ENCODE measurements around the gene CEP350.
A peak's percentile ranks its signal among the peaks of the same experiment; 100 is the strongest.

CEP350 gene, protein sequence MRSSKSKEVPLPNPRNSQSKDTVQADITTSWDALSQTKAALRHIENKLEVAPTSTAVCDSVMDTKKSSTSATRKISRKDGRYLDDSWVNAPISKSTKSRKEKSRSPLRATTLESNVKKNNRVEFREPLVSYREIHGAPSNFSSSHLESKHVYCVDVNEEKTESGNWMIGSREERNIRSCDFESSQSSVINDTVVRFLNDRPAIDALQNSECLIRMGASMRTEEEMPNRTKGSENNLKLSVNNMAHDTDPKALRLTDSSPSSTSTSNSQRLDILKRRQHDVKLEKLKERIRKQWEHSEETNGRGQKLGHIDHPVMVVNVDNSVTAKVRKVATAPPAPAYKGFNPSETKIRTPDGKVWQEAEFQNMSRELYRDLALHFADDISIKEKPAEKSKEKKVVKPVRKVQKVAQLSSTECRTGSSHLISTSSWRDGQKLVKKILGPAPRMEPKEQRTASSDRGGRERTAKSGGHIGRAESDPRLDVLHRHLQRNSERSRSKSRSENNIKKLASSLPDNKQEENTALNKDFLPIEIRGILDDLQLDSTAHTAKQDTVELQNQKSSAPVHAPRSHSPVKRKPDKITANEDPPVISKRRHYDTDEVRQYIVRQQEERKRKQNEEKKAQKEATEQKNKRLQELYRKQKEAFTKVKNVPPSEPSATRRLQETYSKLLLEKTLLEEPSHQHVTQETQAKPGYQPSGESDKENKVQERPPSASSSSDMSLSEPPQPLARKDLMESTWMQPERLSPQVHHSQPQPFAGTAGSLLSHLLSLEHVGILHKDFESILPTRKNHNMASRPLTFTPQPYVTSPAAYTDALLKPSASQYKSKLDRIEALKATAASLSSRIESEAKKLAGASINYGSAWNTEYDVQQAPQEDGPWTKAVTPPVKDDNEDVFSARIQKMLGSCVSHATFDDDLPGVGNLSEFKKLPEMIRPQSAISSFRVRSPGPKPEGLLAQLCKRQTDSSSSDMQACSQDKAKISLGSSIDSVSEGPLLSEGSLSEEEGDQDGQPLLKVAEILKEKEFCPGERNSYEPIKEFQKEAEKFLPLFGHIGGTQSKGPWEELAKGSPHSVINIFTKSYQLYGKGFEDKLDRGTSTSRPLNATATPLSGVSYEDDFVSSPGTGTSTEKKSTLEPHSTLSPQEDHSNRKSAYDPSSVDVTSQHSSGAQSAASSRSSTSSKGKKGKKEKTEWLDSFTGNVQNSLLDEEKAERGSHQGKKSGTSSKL (N-terminal part only)

DNA sequence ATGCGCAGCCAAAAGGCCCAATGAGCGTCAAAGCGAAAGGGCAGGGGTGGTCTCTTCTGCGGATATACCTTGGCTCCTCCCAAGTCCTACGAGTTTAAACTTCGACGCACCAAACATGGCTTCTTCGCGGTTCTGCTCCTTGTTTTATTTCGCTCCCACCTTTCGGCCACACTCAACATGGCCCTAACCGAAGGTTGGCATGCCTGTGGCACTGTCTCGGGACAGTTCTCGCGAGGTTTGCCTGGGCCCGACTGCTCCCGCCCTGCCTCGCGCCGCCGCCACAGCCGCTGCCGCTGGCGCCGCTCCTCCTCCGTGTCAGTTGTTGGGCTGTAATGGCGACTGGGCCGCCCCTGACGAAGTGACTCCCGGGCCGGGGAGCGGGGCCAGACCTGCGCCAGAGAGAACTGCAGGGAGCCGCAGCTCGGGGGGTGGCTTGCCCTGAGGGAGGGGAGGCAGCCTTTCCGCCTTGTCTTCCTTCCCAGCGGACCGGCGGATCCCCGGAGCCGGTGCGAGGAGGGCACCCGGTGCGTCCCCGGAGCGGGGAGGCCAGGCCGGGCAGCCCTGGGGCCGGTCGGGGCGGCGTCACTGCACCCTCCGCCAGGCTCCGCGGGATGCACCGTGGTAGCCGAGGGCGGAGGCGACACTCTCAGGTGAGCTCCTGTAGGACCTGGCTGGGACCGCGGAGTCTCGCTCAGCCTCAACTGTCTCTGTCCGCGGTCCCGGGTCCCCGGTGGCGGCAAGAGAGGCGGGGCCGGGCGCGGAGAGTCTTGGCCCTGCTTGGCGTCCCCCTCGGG lies at the start of gene CEP350:
Gene CEP350, plus strand, starts transcription at position 318 of the 794 bp plus-strand sequence. CDS start 31,372 bp downstream, outside the sequence.
- peak; percentile 84 to 90 (median 90) for DNase-seq (ENCODE audit: low read depth in 2 of 3, low spot score in 2 of 3)

GRCh38 chr1:179910934-179911333 lies 43.7 kb upstream of the CEP350 start:
- no peak for DNase-seq (ENCODE audit: low read depth in 2 of 3, low spot score in 2 of 3)

- DNase-seq (ENCODE audit: low read depth in 2 of 3, low spot score in 2 of 3), result no peak
Measured at GRCh38 chr1:179911812-179912211, 42.8 kb upstream of the CEP350 start.

DNA sequence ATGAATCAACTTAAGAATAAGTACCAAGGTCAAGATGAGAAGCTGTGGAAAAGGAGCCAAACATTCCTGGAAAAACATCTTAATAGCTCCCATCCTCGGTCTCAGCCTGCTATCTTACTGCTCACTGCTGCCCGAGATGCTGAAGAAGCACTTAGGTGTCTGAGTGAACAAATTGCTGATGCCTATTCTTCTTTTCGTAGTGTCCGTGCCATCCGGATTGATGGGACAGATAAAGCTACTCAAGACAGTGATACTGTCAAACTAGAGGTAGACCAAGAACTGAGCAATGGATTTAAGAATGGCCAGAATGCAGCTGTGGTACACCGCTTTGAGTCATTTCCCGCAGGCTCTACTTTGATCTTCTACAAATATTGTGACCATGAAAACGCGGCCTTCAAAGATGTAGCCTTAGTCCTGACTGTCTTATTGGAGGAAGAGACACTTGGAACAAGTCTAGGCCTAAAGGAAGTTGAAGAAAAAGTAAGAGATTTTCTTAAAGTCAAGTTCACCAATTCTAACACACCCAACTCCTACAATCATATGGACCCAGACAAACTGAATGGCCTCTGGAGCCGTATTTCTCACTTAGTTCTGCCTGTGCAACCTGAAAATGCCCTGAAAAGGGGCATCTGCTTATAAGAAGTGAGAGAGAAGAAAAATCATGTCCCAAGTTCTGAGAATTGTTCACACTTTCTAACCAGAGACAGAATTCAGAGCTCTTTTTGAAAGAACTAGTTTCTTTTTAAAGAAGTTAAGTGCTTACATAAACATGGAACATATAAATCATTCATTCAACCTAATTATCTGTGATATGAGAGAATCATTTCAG lies 36.8 kb upstream of the CEP350 start:
- no peak for DNase-seq (ENCODE audit: low read depth in 2 of 3, low spot score in 2 of 3)

DNA sequence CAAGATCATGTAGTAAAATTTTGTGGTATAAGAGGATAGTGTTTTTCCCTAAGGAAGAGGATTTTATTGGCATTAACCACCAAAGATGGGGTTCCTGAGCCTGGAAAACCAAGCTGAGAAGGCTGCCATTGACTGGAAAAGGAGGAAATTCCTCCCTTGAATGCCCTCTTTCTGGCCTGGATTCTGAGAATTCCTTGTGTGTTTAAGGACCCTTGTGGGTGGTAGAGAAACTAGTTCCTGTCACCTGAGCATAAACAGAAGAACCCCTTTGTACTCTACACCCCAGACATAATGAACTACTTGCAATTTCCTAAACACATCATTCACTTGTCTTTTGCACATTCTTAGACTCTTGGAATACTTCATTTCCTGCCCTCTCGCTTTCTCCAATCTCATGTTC lies 33.1 kb upstream of the CEP350 start:
- DNase-seq (ENCODE audit: low read depth in 2 of 3, low spot score in 2 of 3), result no peak

- no peak for DNase-seq (ENCODE audit: low read depth in 2 of 3, low spot score in 2 of 3)
Measured at GRCh38 chr1:179921981-179922872, 32.4 kb upstream of the CEP350 start.

DNA sequence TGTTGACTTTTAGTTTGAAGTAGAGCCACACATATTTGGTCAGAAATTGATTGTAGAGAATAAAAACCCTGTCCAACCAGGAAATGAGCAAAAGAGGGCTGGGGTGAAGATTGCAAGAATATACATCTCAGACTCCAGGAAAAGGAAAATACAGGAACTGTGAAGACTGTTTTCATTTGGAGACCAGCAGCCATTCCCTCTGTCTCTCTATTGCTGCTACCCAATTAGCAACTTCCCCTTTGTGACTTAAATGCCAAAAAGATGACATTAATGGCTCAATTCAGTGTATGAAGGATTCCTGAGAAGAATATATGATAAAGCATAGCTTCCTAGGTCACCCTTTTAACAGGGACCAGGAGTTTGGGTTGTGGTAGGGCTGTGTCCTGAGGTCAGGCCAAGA lies 31.6 kb upstream of the CEP350 start:
- no peak for DNase-seq (ENCODE audit: low read depth in 2 of 3, low spot score in 2 of 3)

- no peak for DNase-seq (ENCODE audit: low read depth in 2 of 3, low spot score in 2 of 3)
Measured at GRCh38 chr1:179924268-179924667, 30.3 kb upstream of the CEP350 start.

DNA sequence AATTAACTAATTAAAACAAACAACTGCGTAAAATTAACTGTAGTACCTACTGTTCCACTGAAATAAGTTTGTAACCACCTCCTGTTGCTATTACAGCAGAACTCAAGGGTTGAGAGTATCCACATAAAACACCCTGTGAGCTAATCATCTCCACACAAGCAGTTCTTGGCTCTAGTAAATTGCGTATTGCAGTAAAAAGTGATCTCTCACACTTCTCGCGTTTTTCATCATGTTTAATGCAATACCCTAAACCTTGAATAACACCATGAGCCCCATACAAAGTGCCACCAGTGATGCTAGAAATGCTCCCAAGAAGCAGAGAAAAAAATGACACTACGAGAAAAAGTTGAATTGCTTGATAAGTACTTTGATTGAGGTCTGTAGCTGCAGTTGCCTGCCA lies 29.3 kb upstream of the CEP350 start:
- no peak for DNase-seq (ENCODE audit: low read depth in 2 of 3, low spot score in 2 of 3)

GRCh38 chr1:179925922-179926849 lies 28.4 kb upstream of the CEP350 start:
- DNase-seq (ENCODE audit: low read depth in 2 of 3, low spot score in 2 of 3), result no peak

GRCh38 chr1:179926850-179927205 lies 27.8 kb upstream of the CEP350 start:
- no peak for DNase-seq (ENCODE audit: low read depth in 2 of 3, low spot score in 2 of 3)

DNA sequence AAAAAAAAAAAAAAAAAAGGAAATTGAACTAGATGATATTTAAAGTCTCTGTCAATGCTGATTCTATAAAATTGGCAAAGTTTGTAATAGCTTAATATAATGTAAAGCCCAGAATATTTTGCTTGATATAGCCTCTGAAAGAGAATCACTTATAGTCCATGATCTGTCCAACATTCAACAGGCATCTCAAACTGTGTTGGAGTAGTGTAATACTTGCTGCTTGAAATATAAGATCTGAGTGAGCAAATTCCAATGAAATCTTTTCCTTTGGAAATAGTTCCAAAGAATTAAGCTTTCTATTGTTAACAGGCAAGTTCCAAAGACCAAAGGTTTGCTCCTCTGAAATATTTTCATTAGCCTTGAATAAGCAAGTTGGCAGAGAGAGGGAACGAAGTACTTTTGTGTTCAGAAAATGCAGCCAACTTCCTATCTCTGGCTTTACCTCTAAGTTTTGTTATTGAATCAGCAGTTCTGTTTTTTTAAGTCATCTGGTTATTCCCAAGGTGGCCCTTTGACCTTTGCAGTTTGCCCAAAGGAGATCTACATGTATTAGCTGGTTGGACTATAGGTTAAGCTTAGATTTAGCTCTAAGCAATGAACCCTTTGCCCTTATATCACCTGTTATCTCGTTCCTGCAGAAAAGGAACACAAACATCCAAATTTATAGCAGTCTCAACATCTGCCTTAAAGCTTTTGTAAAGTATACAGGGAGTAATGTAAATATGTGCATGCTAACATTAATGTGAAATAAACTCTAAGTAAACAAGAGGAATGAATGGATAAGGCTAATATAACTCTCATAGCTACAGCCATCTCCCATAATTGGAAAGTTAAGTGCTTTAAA lies 24.4 kb upstream of the CEP350 start:
- DNase-seq (ENCODE audit: low read depth in 2 of 3, low spot score in 2 of 3), result no peak

DNA sequence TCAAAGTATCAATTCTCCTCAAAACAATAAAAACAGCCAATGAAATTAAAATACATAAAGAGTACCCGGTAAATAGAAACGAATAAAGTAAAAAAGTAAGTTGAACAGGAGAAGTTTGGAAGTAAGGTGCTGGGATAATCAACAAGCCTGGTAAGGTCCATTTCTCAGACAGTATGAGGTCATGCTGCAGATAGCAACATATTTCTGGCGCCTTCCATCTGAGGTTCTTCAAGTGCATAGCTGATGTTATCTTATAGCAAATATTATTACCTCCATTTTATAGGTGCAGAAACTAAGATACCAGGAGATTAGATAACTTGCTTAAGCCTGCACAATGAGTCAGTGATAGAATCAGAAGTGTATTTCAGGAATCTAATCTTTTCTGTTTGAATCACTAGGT lies 23.7 kb upstream of the CEP350 start:
- DNase-seq (ENCODE audit: low read depth in 2 of 3, low spot score in 2 of 3), result no peak

GRCh38 chr1:179933219-179933618 lies 21.4 kb upstream of the CEP350 start:
- DNase-seq (ENCODE audit: low read depth in 2 of 3, low spot score in 2 of 3), result no peak

- no peak for DNase-seq (ENCODE audit: low read depth in 2 of 3, low spot score in 2 of 3)
Measured at GRCh38 chr1:179935909-179936496, 18.6 kb upstream of the CEP350 start.

GRCh38 chr1:179937668-179938254 lies 16.8 kb upstream of the CEP350 start:
- DNase-seq (ENCODE audit: low read depth in 2 of 3, low spot score in 2 of 3), result no peak

Measured in activated CD8-positive, alpha-beta memory T cell treated with anti-CD3 and anti-CD28 coated beads for 48 hours (primary cell).